Smooth muscle cell (in vitro differentiated cells): ENCODE results near the gene PTPRE. TPM values are rescaled to one million over a fixed set of nuclear protein-coding genes. Genes with fewer than 3 reads are reported as not detected.

Source experiments
- DNase-seq: peaks from one replicate; lab custom pipeline; 2025; ENCODE audit not compliant: unreplicated experiment; lab: John Stamatoyannopoulos, UW
- H2AFZ ChIP-seq: fragments of 200-600 bp; sonication (generic); 2 replicates; pipeline ENCODE4 v1.6.0; 2016; ENCODE audit warnings: antibody characterized with exemption, low read depth, mild to moderate bottlenecking
- H3F3A ChIP-seq: fragments of 200-600 bp; sonication (generic); 2 replicates; pipeline ENCODE4 v1.6.0; 2017; ENCODE audit warnings: antibody characterized with exemption, low read depth
- H3K27ac ChIP-seq: fragments of 200-600 bp; sonication (generic); 2 replicates; pipeline ENCODE4 v1.5.1; 2016; ENCODE audit warnings: low read depth, mild to moderate bottlenecking
- H3K27me3 ChIP-seq: fragments of 200-600 bp; sonication (generic); 2 replicates; pipeline ENCODE4 v1.6.1; 2016; ENCODE audit warnings: low read depth, mild to moderate bottlenecking
- H3K36me3 ChIP-seq: fragments of 200-600 bp; sonication (generic); 2 replicates; pipeline ENCODE4 v1.5.1; 2016; ENCODE audit warnings: low read depth
- H3K4me1 ChIP-seq: fragments of 200-600 bp; sonication (generic); 2 replicates; pipeline ENCODE4 v1.5.1; 2016; ENCODE audit warnings: low read depth
- H3K4me2 ChIP-seq: fragments of 200-600 bp; sonication (generic); 2 replicates; pipeline ENCODE4 v1.6.0; 2016; ENCODE audit warnings: mild to moderate bottlenecking
- H3K4me3 ChIP-seq: fragments of 200-600 bp; sonication (generic); 2 replicates; pipeline ENCODE4 v1.5.1; 2016; ENCODE audit warnings: mild to moderate bottlenecking
- H3K79me2 ChIP-seq: fragments of 200-600 bp; sonication (generic); 2 replicates; pipeline ENCODE4 v1.6.0; 2016; ENCODE audit warnings: low read depth, mild to moderate bottlenecking
- H3K9ac ChIP-seq: fragments of 200-600 bp; sonication (generic); 2 replicates; pipeline ENCODE4 v1.6.0; 2016; ENCODE audit warnings: low read depth
- H3K9me3 ChIP-seq: fragments of 200-600 bp; sonication (generic); replicated peaks from 2 replicates; pipeline ENCODE4 v1.5.1; 2016; ENCODE audit warnings: low read depth
- H4K20me1 ChIP-seq: fragments of 200-600 bp; sonication (generic); 2 replicates; pipeline ENCODE4 v1.6.0; 2016; ENCODE audit warnings: low read depth
- WGBS: methylation state at CpG from one replicate; pipeline ENCODE4 v1.1.7; 2016; ENCODE audit warnings: low lambda C conversion rate; 5-methylcytosine and 5-hydroxymethylcytosine counted together
- polyA plus RNA-seq: library from polyadenylated mRNA; unstranded; fragments of >200 nt; fragmentation: Nextera tagmentation; extraction: Ambion mirVana; gene quantifications from 2 replicates; pipeline ENCODE4 v1.2.1, GENCODE V29; 2016
- total RNA-seq: library from RNA; depleted of rRNA; stranded (reverse); fragments of >200 nt; gene quantifications from 2 replicates; pipeline ENCODE4 v1.2.3, GENCODE V29; 2014
- TF ChIP-seq, protein P1 (sequence below): fragments of 200-600 bp; sonication (generic); IDR thresholded peaks from 2 replicates; pipeline ENCODE4 v1.5.1; 2017; ENCODE audit warnings: borderline replicate concordance, mild to moderate bottlenecking, antibody characterized with exemption; ENCODE audit not compliant: insufficient read depth, poor library complexity, severe bottlenecking

The PTPRE gene
- total and polyA plus RNA-seq, 2 experiments from 2014 or later: 17.1 to 22.7 TPM

DNA sequence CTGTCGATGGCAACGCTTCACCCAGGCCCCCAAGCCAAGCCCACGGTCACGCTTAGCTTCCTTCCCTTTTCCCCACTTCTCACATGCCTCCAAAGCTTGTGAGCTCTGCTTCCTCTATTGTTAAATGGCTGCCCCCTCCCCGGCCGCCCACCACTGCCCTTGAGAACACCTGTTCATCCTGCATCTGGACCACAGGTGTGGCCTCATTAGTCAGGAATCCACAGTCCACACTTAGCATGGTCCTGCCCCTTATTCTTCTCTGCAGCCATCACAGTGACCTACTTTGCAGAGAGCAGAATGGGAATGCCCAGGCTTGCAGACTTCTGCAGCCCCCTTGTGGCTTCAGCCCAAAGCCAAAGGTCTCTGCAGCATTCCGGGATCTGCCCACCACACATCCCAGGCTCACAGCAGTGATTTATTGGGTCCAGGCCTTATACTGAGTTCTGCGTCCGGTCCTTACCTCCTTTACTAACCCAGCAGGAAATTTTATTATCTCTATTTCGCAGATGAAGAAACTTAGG, 66.9 kb downstream of the PTPRE start:
- no peak overlapping the region for H3K4me2 ChIP-seq
- H3K9me3 ChIP-seq: no peaks in the 10 kb centered on the region
- H4K20me1 ChIP-seq: no peaks in the 10 kb centered on the region
- no peak overlapping the region for H3K27ac ChIP-seq
- no peak overlapping the region for H3K4me3 ChIP-seq
- peaks cover 7% of the 10 kb centered on the region for H3F3A ChIP-seq
- no peaks in the 10 kb centered on the region for H3K27me3 ChIP-seq
- H3K36me3 ChIP-seq: no peaks in the 10 kb centered on the region
- DNase-seq: no peak
- no peak overlapping the region for H3K9ac ChIP-seq
- H2AFZ ChIP-seq: no peak overlapping the region
- TF ChIP-seq, protein P1, sequence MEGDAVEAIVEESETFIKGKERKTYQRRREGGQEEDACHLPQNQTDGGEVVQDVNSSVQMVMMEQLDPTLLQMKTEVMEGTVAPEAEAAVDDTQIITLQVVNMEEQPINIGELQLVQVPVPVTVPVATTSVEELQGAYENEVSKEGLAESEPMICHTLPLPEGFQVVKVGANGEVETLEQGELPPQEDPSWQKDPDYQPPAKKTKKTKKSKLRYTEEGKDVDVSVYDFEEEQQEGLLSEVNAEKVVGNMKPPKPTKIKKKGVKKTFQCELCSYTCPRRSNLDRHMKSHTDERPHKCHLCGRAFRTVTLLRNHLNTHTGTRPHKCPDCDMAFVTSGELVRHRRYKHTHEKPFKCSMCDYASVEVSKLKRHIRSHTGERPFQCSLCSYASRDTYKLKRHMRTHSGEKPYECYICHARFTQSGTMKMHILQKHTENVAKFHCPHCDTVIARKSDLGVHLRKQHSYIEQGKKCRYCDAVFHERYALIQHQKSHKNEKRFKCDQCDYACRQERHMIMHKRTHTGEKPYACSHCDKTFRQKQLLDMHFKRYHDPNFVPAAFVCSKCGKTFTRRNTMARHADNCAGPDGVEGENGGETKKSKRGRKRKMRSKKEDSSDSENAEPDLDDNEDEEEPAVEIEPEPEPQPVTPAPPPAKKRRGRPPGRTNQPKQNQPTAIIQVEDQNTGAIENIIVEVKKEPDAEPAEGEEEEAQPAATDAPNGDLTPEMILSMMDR: peak; percentile 8
- H3K79me2 ChIP-seq: peaks cover 3% of the 10 kb centered on the region
- 66% methylated on average over 10 of the region's 10 CpGs for WGBS
- peaks cover 8% of the 10 kb centered on the region for H3K4me1 ChIP-seq

DNA sequence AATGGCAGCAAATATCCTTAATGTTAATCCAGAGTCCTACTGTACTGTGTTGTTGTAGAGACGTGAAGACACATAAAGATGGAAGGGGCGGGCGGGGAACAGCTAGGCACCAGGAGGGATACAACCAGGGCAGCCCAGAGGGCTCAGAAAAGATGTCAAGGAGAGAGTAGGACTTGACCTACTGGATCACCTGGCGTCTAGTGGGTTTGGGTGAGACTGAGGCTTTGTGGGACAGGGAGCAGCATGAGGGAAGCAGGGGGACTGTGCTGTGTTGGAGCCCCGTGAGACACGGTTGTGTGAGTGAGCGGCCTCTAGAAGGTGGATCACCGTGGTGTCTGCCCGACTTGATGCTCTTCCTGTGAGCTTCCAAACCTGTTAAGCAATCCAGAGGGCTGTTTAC, 68.0 kb downstream of the PTPRE start:
- no peaks in the 10 kb centered on the region for H4K20me1 ChIP-seq
- WGBS: 96% methylated on average over 9 of the region's 9 CpGs
- no peak overlapping the region for H3K4me2 ChIP-seq

DNA sequence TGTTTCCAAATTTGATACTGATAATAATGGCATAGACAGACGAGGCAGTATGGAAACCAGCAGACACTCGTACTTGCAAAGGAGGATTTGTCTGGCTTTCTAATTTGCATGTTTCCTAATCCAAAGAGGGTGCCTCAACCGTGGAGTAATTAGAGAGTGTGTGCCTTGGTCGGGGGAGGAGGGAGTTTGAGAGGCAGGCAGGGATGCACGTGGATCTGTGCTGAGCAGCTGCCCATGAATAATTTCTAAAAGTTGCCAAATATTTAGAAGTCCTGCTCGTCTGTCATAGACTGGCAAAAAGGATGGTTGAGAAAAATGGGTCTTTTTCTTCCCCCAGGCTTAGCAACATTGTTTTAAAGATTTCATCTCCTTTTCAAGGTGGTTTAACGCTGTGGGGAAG, 69.4 kb downstream of the PTPRE start:
- TF ChIP-seq, protein P1: no peak
- Histone ChIP-seq H3K9me3 (no peaks in the 10 kb centered on the region), H3K4me3 (no peak overlapping the region), H3K27ac (peak overlapping the region; percentile 89), H3F3A (peaks cover 10% of the 10 kb centered on the region), H3K36me3 (no peaks in the 10 kb centered on the region), H4K20me1 (no peaks in the 10 kb centered on the region), H3K27me3 (no peaks in the 10 kb centered on the region), H3K79me2 (peaks cover 25% of the 10 kb centered on the region), H3K4me2 (peak overlapping the region; percentile 49), H3K9ac (peak overlapping the region; percentile 24), H2AFZ (no peak overlapping the region), H3K4me1 (peaks cover 8% of the 10 kb centered on the region)
- WGBS: 27% methylated on average over 7 of the region's 7 CpGs
- no peak for DNase-seq

More for the DNA sequence above, 68.0 kb downstream of the PTPRE start:
- no peaks in the 10 kb centered on the region for H3K36me3 ChIP-seq
- no peak overlapping the region for H3K27ac ChIP-seq
- H2AFZ ChIP-seq: no peak overlapping the region
- DNase-seq: no peak
- no peak overlapping the region for H3K9ac ChIP-seq
- no peak overlapping the region for H3K4me3 ChIP-seq
- H3K27me3 ChIP-seq: no peaks in the 10 kb centered on the region
- no peaks in the 10 kb centered on the region for H3K9me3 ChIP-seq
- TF ChIP-seq, protein P1: no peak
- peaks cover 8% of the 10 kb centered on the region for H3K4me1 ChIP-seq
- peaks cover 10% of the 10 kb centered on the region for H3F3A ChIP-seq
- peaks cover 13% of the 10 kb centered on the region for H3K79me2 ChIP-seq

DNA sequence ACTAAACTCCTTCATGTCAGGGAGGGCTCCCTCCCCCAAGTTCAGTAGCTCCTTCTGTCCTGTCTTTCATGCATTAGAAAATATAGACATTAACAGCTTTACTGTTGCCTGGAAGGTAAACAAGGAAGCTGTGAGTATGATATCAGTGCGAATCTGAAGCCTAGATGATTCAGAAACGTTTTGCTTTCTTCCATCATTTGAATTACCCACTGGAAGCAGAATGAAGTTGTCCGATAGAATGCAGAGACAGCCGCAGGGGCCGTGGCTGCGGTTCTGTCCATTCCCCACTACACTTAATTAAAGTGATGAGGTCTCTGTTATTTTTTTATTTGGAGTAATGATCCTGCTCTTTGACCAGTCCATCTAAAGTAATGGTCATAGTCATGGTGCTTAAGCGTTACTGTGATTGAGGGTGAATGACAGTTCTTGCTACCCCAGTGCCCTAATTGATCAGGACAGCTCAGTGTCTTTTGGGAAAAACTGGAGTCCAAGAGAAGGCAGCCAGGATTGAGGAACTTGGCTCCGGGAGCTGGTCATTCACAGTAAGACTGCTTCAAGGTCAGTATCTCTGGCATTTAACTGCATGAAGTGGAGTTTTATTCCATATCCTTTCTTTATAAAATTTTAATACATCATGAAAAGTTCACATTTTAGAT, 69.9 kb downstream of the PTPRE start:
- 54% methylated on average over 8 of the region's 8 CpGs for WGBS
- Histone ChIP-seq H2AFZ (no peak overlapping the region), H3K4me2 (peak overlapping the region; percentile 49), H3K27ac (peak overlapping the region; percentile 89), H3K79me2 (peaks cover 25% of the 10 kb centered on the region), H3K4me3 (no peak overlapping the region), H3K27me3 (no peaks in the 10 kb centered on the region), H3K36me3 (no peaks in the 10 kb centered on the region), H3F3A (peaks cover 10% of the 10 kb centered on the region), H4K20me1 (no peaks in the 10 kb centered on the region), H3K4me1 (peaks cover 8% of the 10 kb centered on the region), H3K9ac (peak overlapping the region; percentile 24), H3K9me3 (no peaks in the 10 kb centered on the region)
- TF ChIP-seq, protein P1: no peak
- DNase-seq: no peak
